GM18520 (cell line): Measurements from ENCODE around the gene PEAK1.
A peak's percentile ranks its signal among the peaks of the same experiment; 100 is the strongest.
"Not testable (repeated sequence)": the region's sequence is repeated elsewhere in the genome, so short reads cannot be mapped to it uniquely, and the experiment has no call there.

Source experiments
- ATAC-seq: cut with Tn5 transposase; IDR thresholded peaks from one replicate; pipeline ENCODE4 v1.9.1; 2021; ENCODE audit not compliant: unreplicated experiment

PEAK1 gene

DNA sequence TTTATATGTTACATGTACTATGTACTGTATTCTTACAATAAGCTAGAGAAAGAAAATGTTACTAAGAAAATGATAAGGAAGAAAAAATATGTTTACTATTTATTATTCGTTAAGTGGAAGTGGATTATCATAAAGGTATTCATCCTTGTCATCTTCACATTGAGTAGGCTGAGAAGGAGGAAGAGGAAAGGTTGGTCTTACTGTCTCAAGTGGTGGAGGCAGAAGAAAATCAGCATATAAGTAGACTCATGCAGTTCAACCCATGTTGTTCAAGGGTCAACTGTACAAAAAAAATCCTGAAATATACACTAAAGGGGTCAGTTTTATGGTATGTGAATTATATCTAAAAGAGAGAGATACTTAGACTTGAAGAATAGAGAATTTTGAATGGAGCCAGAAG lies 6.5 kb upstream of the PEAK1 start:
- ATAC-seq, result no peak

- no peak for ATAC-seq
These were observed 5.2 kb upstream of the PEAK1 start for GRCh38 chr15:77425104-77425503.

DNA sequence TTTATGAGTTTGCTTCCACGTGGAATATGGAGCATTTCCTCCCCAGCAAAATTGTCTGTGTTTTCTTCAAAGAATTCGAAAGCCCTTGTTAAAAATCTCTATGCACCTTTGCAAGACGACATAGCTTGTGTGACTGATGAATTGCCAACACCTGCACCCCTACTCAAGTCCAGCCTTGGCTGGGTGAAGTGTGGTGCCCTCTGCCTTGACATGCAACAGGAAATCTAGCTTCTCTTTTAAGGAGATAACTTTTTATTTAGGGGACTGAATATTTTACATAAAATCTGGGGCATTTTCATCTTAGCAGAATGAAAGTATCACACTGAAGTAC lies 1.4 kb upstream of the PEAK1 start:
- no peak for ATAC-seq

GRCh38 chr15:77420610-77421369 lies 886 bp upstream of the PEAK1 start, which contains the start of gene HMG20A:
Gene HMG20A (plus strand): TSS chr15:77420888. CDS start chr15:77458408, 37,520 bp downstream.
- ATAC-seq, result peak; percentile 21

DNA sequence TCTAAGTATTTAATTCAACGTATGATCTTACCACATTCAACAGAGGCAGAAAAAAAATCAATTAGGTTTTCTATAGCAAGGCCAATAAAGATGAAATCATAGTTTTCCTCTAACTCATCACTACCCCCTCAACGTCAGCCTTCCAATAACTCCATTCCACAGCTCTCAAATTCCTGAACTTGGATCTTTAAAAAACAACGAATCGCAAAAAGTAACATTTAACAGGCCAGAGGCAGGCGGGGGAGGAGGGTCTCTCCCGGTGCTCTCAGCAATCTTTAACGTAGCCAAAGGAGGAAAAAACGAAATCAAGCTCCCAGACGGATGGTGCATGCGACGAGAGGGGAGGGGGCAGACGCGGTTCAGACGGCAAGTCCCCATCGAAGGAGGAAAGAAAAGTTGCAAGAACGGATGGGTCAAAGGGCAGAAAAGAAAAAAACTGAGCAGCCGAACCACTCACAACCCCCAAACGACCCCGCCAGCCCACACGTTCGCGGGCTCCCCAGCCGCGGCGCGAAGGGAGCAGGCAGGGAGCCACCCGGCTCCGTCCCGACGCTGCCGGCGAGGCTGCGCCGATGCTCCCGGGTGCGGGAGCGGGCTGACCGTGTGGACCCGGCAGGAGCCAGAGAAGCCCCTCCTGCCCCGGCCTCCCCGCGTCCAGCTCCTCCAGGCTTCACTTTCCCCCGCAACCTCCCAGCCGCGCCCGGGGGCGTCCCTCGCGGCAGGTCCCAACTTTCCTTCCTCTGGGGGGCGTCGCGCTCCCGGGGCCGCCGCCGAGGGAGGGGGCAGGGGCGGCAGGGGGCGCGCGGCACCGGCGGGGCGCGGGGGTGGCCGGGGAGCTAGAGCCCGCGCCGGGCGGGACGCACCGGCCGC lies 703 bp downstream of the PEAK1 start:
- peak; percentile 7 for ATAC-seq

GRCh38 chr15:77418391-77418965 lies 1.4 kb downstream of the PEAK1 start:
- ATAC-seq, result no peak

DNA sequence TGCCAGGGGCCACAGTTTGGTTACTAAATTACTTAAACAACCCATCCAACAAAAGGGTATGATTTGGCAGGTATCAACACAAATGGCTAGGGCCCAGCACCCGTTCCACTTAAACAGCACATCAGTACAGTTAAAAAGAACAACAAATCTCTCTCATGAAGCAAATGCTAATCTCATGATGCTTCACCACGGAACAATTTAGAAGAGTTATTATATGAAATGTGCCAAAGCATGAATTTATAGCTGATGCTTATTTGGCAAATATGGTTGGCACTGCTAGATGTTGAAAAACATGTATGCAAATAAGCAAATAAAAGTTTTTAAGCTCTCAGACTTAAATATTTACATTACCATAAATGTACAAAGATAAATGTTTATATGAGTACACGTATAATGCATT lies 2.3 kb downstream of the PEAK1 start:
- ATAC-seq, result no peak

GRCh38 chr15:77416954-77417353 lies 3.0 kb downstream of the PEAK1 start:
- no peak for ATAC-seq

GRCh38 chr15:77416148-77416455 lies 3.8 kb downstream of the PEAK1 start:
- ATAC-seq, result no peak

DNA sequence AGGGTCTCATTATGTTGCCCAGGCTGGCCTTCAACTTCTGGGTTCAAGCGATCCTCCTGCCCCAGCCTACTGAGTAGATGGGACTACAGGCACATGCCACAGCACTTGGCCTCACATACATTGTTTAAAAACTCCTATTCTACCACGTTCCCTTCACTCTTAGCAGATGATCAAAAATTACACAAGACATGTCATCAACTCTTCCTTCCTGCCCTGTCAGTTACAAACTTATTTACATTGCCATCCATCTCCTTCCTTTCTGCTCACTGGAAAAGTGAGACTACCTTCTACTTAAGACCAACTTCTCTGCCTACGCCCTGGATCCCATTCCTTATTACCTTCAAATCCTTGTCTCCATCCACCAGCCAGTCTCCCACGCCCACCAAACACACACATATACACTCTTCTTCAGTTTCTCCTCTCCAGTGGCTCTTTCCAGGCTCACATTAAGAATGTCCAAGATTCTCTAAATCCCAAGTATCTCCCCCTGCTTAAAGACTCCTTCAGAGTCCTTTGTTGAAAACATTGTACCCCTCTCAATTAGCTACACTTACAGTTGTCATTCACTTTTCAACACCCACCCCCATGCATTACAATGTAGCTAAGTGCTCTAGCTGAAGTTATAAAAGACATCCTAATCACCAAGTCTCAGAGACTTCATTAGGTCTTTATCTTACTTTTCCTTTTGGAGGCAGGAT lies 4.3 kb downstream of the PEAK1 start:
- no peak for ATAC-seq

- ATAC-seq, result no peak
These were observed 5.0 kb downstream of the PEAK1 start for GRCh38 chr15:77414789-77415442.

- no peak for ATAC-seq
These were observed 6.1 kb downstream of the PEAK1 start for GRCh38 chr15:77413699-77414349.

DNA sequence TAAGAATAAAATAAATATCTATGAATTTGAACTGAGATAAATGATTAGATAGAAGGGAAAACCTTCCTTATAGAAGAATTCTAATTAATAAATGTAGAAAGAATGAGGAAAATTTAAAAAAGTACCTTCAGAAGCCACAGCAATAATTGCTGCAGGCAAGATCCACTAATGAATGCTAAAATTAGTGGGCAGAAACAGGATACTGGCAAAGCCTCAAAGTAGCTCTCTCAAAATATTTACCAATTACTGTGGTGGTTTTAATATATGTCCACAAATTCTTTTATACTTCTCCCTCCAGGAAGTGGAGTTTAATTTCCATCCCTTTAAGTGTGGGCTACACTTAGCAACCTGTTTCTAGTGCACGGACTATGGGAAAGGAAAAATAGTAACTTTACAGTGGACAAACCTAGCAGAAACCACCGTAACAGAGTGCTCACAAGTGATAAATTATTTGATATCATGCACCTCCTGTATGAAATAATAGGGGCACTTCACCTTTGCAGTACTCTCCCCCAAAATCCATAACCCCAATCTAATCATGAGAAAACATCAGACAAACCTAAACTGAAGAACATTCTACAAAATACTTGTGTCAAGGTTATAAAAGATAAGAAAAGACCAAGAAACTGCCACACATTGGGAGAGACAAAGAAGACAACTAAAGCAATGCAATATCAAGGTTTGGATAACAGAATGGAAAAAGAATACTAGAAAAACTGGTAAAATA lies 6.8 kb downstream of the PEAK1 start:
- no peak for ATAC-seq

DNA sequence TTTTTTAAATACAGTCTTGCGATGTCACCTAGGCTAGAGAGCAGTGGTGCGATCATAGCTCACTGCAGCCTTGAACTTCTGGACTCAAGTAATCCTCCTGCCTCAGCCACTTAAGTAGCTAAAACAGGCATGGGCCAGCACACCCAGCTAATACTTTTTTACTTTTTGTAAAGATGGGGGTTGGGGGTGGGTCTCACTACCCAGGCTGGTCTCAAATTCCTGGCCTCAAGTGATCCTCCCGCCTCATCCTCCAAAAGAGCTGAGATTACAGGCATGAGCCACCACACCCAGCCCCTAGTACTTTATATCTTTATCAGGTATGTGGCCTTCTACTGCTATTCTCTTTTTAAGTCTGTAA lies 8.3 kb downstream of the PEAK1 start:
- no peak for ATAC-seq

- ATAC-seq, result no peak
These were observed 8.9 kb downstream of the PEAK1 start for GRCh38 chr15:77410701-77411618.

DNA sequence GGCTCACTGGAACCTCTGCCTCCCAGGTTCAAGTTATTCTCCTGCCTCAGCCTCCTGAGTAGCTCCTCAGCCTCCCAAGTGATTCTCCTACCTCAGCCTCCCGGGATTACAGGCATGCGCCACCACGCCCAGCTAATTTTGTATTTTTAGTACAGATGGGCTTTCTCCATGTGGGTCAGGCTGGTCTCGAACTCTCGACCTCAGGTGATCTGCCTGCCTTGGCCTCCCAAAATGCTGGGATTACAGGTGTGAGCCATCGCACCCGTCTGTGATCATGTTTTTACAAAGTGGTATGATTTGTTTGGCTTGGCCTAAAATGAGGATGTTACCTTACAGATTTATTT lies 9.8 kb downstream of the PEAK1 start:
- not testable (repeated sequence) for ATAC-seq

DNA sequence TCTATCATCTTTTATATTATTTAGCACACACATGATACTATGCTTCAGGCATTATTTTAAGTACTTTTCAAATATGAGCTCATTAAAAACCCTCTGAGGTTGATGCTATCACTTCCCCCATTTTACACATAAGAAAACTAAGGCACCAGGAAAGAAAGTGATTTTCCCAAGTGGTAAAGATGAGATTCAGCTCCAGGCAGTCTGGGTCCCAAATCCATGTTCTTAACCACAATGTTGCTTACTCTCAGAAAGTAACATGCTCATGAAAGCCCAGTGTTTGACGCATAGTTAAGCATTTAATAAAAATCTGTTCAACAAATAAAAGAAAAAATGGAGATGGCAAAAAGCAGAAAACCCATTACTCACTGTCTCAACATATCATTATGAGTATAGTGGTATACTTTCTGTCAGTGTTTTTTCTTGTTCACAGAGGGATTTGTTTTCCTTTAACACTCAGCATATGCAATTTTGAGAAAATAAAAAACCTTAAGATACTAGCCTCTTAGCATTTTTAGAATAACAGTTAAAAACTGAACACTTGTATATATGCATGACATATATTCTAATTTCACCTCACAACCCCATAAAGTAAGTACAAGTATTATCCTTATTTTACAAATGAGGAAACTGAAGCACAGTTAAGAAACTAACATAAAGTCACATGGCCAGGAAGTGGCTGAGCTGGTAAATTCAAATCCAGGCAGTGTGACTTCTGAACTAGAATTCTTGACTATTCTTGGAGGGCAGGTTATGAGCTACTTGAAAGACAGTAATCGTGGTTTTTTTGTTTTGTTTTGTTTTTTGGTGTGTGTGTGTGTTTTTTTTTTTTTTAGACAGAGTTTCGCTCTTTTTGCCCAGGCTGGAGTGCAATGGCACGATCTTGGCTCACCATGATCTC lies 10.4 kb downstream of the PEAK1 start:
- no peak for ATAC-seq

GRCh38 chr15:77406846-77407245 lies 13.1 kb downstream of the PEAK1 start:
- no peak for ATAC-seq
